Stimulated activated naive CD8-positive, alpha-beta T cell treated with anti-CD3 and anti-CD28 coated beads, Interleukin-15, amount 100 ng/mL, for 72 hours (primary cell): ENCODE results near the gene ANKRD11.
"Not testable (repeated sequence)": the region's sequence is repeated elsewhere in the genome, so short reads cannot be mapped to it uniquely, and the experiment has no call there.

Source experiments
- ATAC-seq: fragments of 150-1000 bp; cut with Tn5 transposase; 2 replicates; pipeline ENCODE4 v1.10.0; 2021; ENCODE audit warnings: mild to moderate bottlenecking, moderate library complexity
- DNase-seq, 2 donors: peaks; one replicate each; pipeline ENCODE4 v3.0.0; 2021 to 2022
- H3K27ac Mint-ChIP-seq, 2 donors: one replicate each; pipeline ENCODE4 v1.8.0; 2022; ENCODE audit warnings: mild to moderate bottlenecking in 2 of 2, mixed read lengths in 2 of 2, moderate library complexity in 2 of 2
- H3K27me3 Mint-ChIP-seq: one replicate; pipeline ENCODE4 v1.8.0; 2022; ENCODE audit warnings: mixed read lengths
- H3K4me1 Mint-ChIP-seq: one replicate; pipeline ENCODE4 v1.8.0; 2022; ENCODE audit warnings: mild to moderate bottlenecking, mixed read lengths
- H3K4me3 Mint-ChIP-seq, 2 donors: one replicate each; pipeline ENCODE4 v1.8.0; 2022; ENCODE audit warnings: mild to moderate bottlenecking in 2 of 2, mixed read lengths in 2 of 2, moderate library complexity in 1 of 2
- H3K9me3 Mint-ChIP-seq, 2 donors: one replicate each; pipeline ENCODE4 v1.8.0; 2022; ENCODE audit warnings: mixed read lengths in 2 of 2

ANKRD11 gene

GRCh38 chr16:89312194-89312593, 178.2 kb downstream of the ANKRD11 start:
- ATAC-seq (no peak), DNase-seq (no peak)
- H3K9me3 Mint-ChIP-seq = no peaks in the 10 kb centered on the region
- peaks cover 83% of the 10 kb centered on the region for H3K4me1 Mint-ChIP-seq
- peak overlapping the region in 1 of 2 donors; percentile 79 for H3K27ac Mint-ChIP-seq
- no peaks in the 10 kb centered on the region for H3K27me3 Mint-ChIP-seq
- H3K4me3 Mint-ChIP-seq = no peak overlapping the region

GRCh38 chr16:89311636-89312035, 178.7 kb downstream of the ANKRD11 start:
- Mint-ChIP-seq H3K27me3 (no peaks in the 10 kb centered on the region), H3K4me1 (peaks cover 82% of the 10 kb centered on the region), H3K9me3 (no peaks in the 10 kb centered on the region), H3K4me3 (no peak overlapping the region), H3K27ac (no peak overlapping the region)
- DNase-seq (no peak), ATAC-seq (no peak)

GRCh38 chr16:89309438-89310122, 180.8 kb downstream of the ANKRD11 start:
- Mint-ChIP-seq H3K9me3 (no peaks in the 10 kb centered on the region), H3K4me3 (peak overlapping the region in 1 of 2 donors; percentile 10), H3K27ac (peak overlapping the region in 1 of 2 donors; percentile 7), H3K27me3 (no peaks in the 10 kb centered on the region), H3K4me1 (peaks cover 65% of the 10 kb centered on the region)
- ATAC-seq (no peak), DNase-seq (no peak)

DNA sequence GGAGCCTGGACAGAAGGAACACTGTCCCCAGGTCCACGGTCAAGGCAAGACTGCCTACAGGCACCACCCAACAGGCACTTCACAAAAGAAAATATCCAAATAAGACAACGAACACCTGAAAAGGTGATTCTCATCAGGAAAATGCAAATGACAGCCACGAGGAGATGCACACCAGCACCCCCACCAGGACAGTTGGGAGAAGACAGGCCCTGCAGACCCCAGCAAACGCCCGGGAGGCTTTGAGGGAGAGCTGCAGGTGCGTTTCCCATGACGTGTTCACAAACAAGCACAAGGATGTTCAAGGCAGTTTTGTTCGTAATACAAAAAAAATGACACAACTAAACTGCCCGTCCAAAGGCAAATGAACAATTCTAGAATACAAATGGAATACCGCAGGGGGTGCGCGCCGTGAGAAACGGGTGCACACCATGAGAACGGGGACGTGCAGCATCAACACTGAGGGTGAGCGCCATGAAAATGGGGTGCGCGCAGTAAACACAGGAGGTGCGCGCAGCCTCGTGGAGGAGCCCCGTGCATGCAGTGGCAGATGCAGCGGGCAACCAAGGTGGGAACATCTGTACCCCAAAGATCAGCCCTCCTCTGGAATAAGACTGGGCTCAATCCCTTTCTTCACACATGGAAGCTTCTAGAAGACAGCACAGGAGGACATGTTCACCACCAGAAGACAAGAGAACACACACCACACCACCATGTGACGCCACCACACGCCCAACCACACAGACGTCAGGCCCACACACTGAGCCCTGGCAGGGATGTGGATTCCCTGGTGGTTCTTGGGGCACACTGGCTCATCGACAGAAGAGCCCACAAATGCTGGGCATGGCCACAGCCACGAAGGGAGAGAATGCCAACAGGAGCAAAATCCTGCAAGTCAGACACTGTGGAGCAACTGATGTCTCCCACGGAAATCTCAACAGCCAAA, 181.7 kb downstream of the ANKRD11 start:
- peaks cover 65% of the 10 kb centered on the region for H3K4me1 Mint-ChIP-seq
- peak overlapping the region; percentile 20 to 51 for H3K4me3 Mint-ChIP-seq
- DNase-seq = peak in 1 of 2 donors; percentile 64

DNA sequence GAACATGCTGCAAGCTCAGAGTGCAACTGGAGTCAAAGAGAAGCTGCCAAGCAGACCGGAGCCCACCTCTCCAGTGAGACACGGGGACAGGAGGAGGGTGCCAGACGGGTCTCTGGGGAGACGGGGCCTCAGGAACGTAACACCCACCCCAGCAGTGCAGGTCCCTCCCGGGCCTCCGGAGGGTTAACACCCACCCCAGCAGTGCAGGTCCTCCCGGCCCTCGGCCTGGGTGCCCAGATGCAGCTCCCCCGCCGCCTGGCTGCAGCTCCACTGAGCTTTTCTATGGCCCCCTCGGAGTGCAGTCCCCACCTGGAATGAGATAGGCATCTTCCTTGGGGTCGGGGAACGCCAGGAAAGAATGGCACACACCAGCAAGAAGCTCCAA, 182.9 kb downstream of the ANKRD11 start:
- Mint-ChIP-seq H3K27me3 (no peaks in the 10 kb centered on the region), H3K27ac (no peak overlapping the region), H3K9me3 (no peaks in the 10 kb centered on the region), H3K4me3 (no peak overlapping the region), H3K4me1 (peaks cover 65% of the 10 kb centered on the region)
- ATAC-seq (no peak), DNase-seq (no peak)

More for the DNA sequence above, 181.7 kb downstream of the ANKRD11 start:
- ATAC-seq = peak; percentile 94
- peak overlapping the region; percentile 19 to 95 for H3K27ac Mint-ChIP-seq
- H3K9me3 Mint-ChIP-seq = no peaks in the 10 kb centered on the region
- H3K27me3 Mint-ChIP-seq = no peaks in the 10 kb centered on the region

- not testable (repeated sequence) for H3K27ac Mint-ChIP-seq, H3K27me3 Mint-ChIP-seq, ATAC-seq, H3K4me3 Mint-ChIP-seq, DNase-seq, H3K9me3 Mint-ChIP-seq
- peaks cover 65% of the 10 kb centered on the region for H3K4me1 Mint-ChIP-seq
Measured at GRCh38 chr16:89306457-89307420, 183.6 kb downstream of the ANKRD11 start.

DNA sequence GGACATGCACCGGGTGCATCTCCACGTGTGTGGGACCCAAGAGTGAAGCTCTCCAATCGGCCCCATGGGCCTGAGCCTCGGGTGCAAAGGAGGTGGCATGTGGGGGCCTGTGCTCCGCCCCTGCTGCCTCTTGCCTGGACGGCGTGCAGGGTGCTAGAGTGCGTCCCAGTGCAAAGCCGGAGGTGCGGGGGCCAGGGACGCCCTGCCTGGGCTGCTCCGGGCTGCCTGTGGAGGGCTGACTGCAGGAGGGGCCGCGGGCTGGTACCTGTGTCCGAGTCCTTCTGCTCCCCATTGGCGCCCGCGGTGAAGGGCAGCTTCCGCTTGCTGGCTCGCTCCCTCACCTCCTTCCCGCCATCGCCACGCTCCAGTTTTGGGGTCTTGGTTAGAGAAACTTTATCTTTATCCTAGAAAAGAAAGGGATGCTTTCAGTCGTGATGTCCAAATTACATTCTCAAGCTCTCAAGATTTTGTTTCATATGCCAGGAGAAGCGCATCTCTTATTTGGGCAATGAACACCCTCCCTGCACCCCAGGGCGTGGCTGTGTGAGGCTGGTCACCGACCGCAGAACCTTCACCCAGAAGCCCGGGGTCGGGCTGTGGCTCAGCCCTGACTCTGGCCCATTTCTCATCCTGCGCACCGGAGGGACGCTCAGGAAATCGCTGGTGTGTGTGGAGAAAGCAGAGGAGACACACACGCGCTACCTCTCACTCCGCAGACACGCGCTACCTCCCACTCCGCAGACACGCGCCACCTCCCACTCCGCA, 185.2 kb downstream of the ANKRD11 start:
- ATAC-seq = no peak
- peaks cover 68% of the 10 kb centered on the region for H3K4me1 Mint-ChIP-seq
- no peaks in the 10 kb centered on the region for H3K9me3 Mint-ChIP-seq
- no peak for DNase-seq
- no peaks in the 10 kb centered on the region for H3K27me3 Mint-ChIP-seq
- H3K27ac Mint-ChIP-seq = peak overlapping the region in 1 of 2 donors; percentile 90
- no peak overlapping the region for H3K4me3 Mint-ChIP-seq

- Mint-ChIP-seq H3K27ac (peak overlapping the region in 1 of 2 donors; percentile 12), H3K4me3 (no peak overlapping the region), H3K4me1 (peaks cover 61% of the 10 kb centered on the region), H3K27me3 (no peaks in the 10 kb centered on the region), H3K9me3 (no peaks in the 10 kb centered on the region)
- DNase-seq (no peak), ATAC-seq (no peak)
Measured at GRCh38 chr16:89304181-89304851, 186.0 kb downstream of the ANKRD11 start.

- H3K9me3 Mint-ChIP-seq = no peaks in the 10 kb centered on the region
- H3K4me1 Mint-ChIP-seq = peaks cover 60% of the 10 kb centered on the region
- H3K27ac Mint-ChIP-seq = peak overlapping the region in 1 of 2 donors; percentile 12
- H3K27me3 Mint-ChIP-seq = no peaks in the 10 kb centered on the region
- no peak for DNase-seq
- no peak for ATAC-seq
- no peak overlapping the region for H3K4me3 Mint-ChIP-seq
Measured at GRCh38 chr16:89303617-89304016, 186.7 kb downstream of the ANKRD11 start.

DNA sequence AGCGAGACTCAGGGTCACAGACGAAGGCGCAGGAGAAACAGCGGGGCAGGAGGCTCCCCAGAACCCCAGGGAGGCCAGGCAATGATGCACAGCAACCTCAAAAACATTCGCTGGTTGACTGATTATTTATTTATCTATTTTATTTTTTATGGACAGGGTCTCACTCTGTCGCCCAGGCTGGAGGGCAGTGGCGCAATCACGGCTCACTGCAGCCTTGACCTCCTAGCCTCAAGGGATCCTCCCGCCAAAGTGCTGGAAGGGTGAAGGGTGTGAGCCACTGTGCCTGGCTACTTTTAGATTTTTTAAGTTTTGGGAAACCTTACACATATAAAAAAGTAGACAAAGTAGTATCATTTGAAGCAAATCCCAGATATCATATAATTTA, 189.4 kb downstream of the ANKRD11 start:
- no peak for DNase-seq
- Mint-ChIP-seq H3K9me3 (no peaks in the 10 kb centered on the region), H3K27ac (peak overlapping the region in 1 of 2 donors; percentile 82), H3K4me1 (peaks cover 68% of the 10 kb centered on the region), H3K4me3 (no peak overlapping the region), H3K27me3 (no peaks in the 10 kb centered on the region)
- no peak for ATAC-seq

- Mint-ChIP-seq H3K27ac (peak overlapping the region in 1 of 2 donors; percentile 82), H3K4me1 (peaks cover 72% of the 10 kb centered on the region), H3K27me3 (no peaks in the 10 kb centered on the region), H3K4me3 (no peak overlapping the region), H3K9me3 (no peaks in the 10 kb centered on the region)
- no peak for DNase-seq
- ATAC-seq = no peak
Measured at GRCh38 chr16:89300311-89300975, 189.9 kb downstream of the ANKRD11 start.

DNA sequence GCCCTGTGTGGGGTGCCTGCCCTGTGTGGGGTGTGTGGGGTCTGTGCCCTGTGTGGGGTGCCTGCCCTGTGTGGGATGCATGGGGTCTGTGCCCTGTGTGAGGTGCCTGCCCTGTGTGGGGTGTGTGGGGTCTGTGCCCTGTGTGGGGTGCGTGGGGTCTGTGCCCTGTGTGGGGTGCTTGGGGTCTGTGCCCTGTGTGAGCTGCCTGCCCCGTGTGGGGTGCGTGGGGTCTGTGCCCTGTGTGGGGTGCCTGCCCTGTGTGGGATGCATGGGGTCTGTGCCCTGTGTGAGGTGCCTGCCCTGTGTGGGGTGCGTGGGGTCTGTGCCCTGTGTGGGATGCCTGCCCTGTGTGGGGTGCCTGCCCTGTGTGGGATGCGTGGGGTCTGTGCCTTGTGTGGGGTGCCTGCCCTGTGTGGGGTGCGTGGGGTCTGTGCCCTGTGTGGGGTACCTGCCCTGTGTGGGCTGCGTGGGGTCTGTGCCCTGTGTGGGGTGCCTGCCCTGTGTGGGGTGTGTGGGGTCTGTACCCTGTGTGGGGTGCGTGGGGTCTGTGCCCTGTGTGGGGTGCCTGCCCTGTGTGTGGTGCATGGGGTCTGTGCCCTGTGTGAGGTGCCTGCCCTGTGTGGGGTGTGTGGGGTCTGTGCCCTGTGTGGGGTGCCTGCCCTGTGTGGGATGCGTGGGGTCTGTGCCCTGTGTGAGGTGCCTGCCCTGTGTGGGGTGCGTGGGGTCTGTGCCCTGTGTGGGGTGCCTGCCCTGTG, 190.8 kb downstream of the ANKRD11 start:
- not testable (repeated sequence) for DNase-seq, H3K27me3 Mint-ChIP-seq, ATAC-seq, H3K4me3 Mint-ChIP-seq, H3K9me3 Mint-ChIP-seq
- peak overlapping the region in 1 of 2 donors; percentile 96 for H3K27ac Mint-ChIP-seq
- peaks cover 76% of the 10 kb centered on the region for H3K4me1 Mint-ChIP-seq

- Mint-ChIP-seq H3K4me1 (peaks cover 74% of the 10 kb centered on the region), H3K9me3 (no peaks in the 10 kb centered on the region), H3K27ac (peak overlapping the region in 1 of 2 donors; percentile 96), H3K27me3 (no peaks in the 10 kb centered on the region), H3K4me3 (no peak overlapping the region)
- ATAC-seq (no peak), DNase-seq (no peak)
Measured at GRCh38 chr16:89298623-89299225, 191.6 kb downstream of the ANKRD11 start.
